Activated T-helper 2 cell treated with anti-CD3 and anti-CD28 coated beads, Interferon-gamma antibody, Interleukin-2, Interleukin-4, amounts not matched to agents 10 μg/mL and 5 μg/mL and 100 μg/mL, durations not matched to agents 14 hours and 24 hours and 36 hours (primary cell): Measurements from ENCODE around the gene CCDC27. TPM values are rescaled to one million over a fixed set of nuclear protein-coding genes. Genes with fewer than 3 reads are reported as not detected.

Experiments
- DNase-seq: peaks from one replicate; pipeline ENCODE4 v3.0.0; 2021; ENCODE audit warnings: low spot score
- H3K27ac Mint-ChIP-seq: one replicate; pipeline ENCODE4 v1.8.0; 2021; ENCODE audit warnings: mixed read lengths
- H3K27me3 Mint-ChIP-seq: one replicate; pipeline ENCODE4 v1.8.0; 2021; ENCODE audit warnings: low read depth, mixed read lengths
- H3K36me3 Mint-ChIP-seq: one replicate; pipeline ENCODE4 v1.8.0; 2021; ENCODE audit warnings: low read depth, mixed read lengths
- H3K4me1 Mint-ChIP-seq: one replicate; pipeline ENCODE4 v1.8.0; 2021; ENCODE audit warnings: low read depth, mixed read lengths
- H3K4me3 Mint-ChIP-seq: one replicate; pipeline ENCODE4 v1.8.0; 2021; ENCODE audit warnings: low read depth, mild to moderate bottlenecking, moderate library complexity, mixed read lengths
- H3K9me3 Mint-ChIP-seq: one replicate; pipeline ENCODE4 v1.8.0; 2021; ENCODE audit warnings: mixed read lengths
- intact Hi-C: fragments of 100-400 bp; cut with micrococcal nuclease; formaldehyde crosslinking; loops from one replicate; pipeline ENCODE4 v1.15.1; 2023
- total RNA-seq: library from RNA; stranded (reverse); gene quantifications from 2 replicates; pipeline ENCODE4 v1.2.3, GENCODE V29; 2022

The CCDC27 gene
- total RNA-seq, 1 donor from 2014 or later: not detected

DNA sequence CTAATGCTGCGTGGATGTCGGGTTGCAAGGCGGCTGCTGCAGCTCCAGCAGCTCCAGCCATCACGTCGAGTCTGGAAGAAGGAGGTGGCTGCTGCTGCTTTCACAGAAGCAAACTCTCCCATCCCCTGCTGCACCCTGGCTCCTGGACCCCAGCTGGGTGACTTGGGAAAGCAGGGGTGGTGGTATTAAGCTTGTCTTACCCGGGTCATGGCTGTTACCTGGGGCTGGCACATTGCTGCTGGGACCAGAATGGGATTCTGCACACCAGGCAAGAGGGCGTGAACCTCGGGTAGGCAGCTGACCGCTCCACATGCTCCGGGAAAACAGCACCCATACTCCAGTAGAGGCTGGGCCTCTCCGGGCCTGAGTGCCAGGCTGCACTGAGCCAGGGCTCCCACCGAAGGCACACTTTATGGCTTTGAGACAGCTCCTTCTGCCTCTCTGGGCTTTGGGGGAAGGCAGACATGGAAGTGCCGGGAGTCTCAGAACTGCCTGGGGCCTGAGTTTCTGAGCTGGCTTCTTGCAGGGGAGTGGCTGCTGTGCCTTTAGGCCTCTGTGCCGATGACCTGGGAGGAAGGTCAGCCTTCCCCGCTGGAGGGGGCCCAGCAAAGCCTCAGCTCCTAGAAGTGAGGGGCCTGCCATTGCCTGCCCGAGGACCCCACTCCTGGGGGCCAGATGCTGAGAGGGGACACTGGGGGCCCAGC lies 21.5 kb downstream of the CCDC27 start:
- intact Hi-C loops: loop anchor here (2.0 to 10.0 kb wide), 2 partner anchors 23 to 131 kb away; partner anchors contain the start of genes C1orf174 and LRRC47
- Mint-ChIP-seq H3K27me3 (no peaks in the 10 kb centered on the region), H3K4me3 (no peak overlapping the region), H3K36me3 (no peaks in the 10 kb centered on the region), H3K4me1 (peaks cover 5% of the 10 kb centered on the region), H3K9me3 (no peaks in the 10 kb centered on the region), H3K27ac (no peak overlapping the region)
- no peak for DNase-seq

DNA sequence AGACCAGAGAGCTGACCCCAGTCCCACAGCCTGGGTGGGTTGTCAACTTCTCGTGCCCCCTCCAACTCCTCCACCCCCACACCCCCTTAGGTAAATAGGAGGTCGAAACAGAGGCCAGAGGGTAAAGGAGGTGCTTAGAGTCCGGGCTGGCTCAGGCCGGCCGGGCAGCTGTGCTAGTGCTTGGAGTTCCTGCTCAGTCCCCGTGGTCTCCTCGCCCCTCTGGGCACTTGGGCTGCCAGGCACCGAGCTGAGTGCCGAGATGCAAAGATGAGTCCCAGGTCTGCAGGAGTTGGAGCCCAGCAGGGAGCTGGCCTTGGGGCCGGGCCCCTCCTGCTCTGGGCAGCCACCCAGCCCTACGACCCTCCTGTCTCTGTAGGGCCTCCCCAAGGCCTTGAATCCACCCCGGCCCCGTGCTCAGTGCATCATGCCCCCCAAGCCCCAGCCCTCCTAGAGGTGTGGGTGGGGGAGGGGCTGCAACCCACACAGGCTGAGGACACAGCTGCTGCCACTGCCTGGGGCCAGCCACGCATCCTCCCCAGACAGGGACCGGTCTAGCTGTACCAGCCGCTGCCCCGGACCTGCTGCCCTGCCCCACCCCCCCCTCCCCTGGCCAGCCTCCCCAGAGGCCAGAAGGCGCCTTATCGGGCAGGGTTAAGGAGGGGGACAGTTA lies 22.2 kb downstream of the CCDC27 start:
- no peak for DNase-seq
- intact Hi-C loops: loop anchor here (10.0 kb wide), 1 partner anchor 130 kb away; the partner anchor contains the start of gene C1orf174
- H3K27ac Mint-ChIP-seq: no peak overlapping the region
- peaks cover 3% of the 10 kb centered on the region for H3K36me3 Mint-ChIP-seq
- H3K9me3 Mint-ChIP-seq: no peaks in the 10 kb centered on the region
- peaks cover 5% of the 10 kb centered on the region for H3K4me1 Mint-ChIP-seq
- no peaks in the 10 kb centered on the region for H3K27me3 Mint-ChIP-seq
- H3K4me3 Mint-ChIP-seq: no peak overlapping the region

DNA sequence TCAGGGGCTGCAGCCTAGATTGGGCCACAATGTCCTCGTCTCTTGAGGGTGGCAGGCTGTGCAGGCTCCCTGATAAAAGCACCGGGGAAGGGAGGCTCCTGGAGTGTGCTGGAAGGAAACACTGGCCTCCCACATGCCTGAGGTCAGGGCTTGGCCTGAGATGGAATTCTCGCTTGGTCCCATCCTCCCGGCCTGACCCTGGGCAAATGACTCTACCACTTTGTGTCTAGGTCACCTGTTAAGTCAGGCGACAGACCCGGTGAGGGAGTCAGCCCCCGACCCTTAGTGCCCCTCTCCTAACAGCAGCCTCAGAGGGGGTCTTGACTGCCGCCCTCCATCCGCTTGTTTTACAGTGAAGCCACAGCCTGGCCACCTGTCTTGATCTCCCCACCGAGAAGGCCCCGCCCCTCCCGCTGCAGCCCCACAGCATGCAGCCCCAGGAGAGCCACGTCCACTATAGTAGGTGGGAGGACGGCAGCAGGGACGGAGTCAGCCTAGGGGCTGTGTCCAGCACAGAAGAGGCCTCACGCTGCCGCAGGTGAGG lies 22.8 kb downstream of the CCDC27 start:
- Mint-ChIP-seq H3K27ac (no peak overlapping the region), H3K27me3 (no peaks in the 10 kb centered on the region), H3K4me3 (no peak overlapping the region), H3K9me3 (no peaks in the 10 kb centered on the region), H3K36me3 (peaks cover 8% of the 10 kb centered on the region), H3K4me1 (peaks cover 5% of the 10 kb centered on the region)
- intact Hi-C loops: loop anchor here (10.0 kb wide), 1 partner anchor 130 kb away; the partner anchor contains the start of gene C1orf174
- no peak for DNase-seq

DNA sequence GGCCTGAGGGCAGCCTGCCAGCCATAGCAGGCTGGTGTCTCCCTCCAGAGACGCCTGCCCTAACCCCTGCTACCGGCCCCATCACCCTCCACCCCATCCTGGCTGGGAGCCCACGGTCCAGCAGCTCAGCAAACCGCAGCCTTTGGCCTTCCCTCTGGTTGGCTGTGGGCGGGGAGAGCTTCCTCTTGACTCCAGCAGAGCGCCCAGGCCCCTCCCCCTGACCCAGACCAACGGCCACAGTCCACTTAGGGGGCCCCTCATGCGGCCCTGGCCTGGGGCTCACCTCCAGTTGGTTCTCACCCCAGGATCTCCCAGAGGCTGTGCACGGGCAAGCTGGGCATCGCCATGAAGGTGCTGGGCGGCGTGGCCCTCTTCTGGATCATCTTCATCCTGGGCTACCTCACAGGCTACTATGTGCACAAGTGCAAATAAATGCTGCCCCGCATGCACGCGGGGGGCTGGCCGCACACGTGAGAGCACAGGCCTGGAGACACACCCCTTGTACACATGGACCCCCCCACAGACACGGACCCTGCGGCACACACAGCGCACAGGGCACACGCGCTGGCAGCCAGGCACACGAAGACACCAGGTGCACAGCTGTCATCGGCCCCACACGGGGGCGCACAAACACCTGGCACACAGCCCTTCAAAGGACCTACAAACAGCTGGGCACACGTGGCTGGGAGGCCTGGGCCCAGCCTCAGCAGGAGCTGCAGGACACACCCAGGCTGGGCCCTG lies 23.4 kb downstream of the CCDC27 start:
- Mint-ChIP-seq H3K9me3 (no peaks in the 10 kb centered on the region), H3K27ac (no peak overlapping the region), H3K27me3 (no peaks in the 10 kb centered on the region), H3K4me1 (peaks cover 3% of the 10 kb centered on the region), H3K4me3 (no peak overlapping the region), H3K36me3 (peaks cover 14% of the 10 kb centered on the region)
- DNase-seq: peak; percentile 33
- intact Hi-C loops: loop anchor here (1.0 to 10.0 kb wide), 2 partner anchors 26 to 129 kb away; partner anchors contain the start of gene C1orf174

DNA sequence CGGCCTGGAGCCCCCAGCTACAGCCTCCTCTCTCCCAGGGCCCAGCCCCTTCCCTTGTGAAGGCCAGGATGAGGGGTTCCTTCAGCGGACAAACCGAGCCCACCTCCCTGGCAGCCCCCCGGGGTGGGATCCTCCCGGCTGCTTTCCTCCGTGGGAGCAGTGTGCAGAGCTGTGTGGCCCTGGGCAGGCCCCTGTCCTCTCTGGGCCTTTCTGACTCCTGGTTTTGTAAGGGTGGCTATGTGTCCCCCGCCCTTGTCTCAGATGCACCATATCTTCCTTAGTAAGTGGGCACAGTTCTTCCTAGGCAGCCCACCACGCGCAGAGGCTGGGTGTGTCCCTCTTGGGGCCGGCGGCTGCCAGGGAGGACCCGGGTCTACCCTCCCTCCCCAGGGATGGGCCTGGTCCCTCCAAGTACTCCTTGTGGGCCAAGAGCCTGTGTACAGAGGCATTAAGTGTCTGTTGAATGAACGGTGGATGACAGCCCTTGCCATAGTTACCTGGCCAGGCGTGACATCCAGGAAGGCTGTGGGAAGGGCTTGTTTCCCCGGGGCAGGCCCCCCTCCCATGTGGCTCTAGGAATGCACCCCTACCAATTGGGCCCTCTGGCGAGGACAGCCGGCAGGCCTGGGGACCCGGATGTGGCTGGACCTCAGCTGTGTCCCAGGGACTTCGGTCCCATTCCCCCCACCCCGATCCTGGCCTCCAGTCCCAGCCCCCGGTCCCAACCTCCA lies 24.1 kb downstream of the CCDC27 start:
- no peak for DNase-seq
- no peaks in the 10 kb centered on the region for H3K27me3 Mint-ChIP-seq
- H3K9me3 Mint-ChIP-seq: no peaks in the 10 kb centered on the region
- intact Hi-C loops: loop anchor here (1.0 to 10.0 kb wide), 2 partner anchors 25 to 128 kb away; partner anchors contain the start of gene C1orf174
- H3K4me1 Mint-ChIP-seq: peaks cover 2% of the 10 kb centered on the region
- H3K36me3 Mint-ChIP-seq: peaks cover 17% of the 10 kb centered on the region
- no peak overlapping the region for H3K4me3 Mint-ChIP-seq
- H3K27ac Mint-ChIP-seq: no peak overlapping the region

DNA sequence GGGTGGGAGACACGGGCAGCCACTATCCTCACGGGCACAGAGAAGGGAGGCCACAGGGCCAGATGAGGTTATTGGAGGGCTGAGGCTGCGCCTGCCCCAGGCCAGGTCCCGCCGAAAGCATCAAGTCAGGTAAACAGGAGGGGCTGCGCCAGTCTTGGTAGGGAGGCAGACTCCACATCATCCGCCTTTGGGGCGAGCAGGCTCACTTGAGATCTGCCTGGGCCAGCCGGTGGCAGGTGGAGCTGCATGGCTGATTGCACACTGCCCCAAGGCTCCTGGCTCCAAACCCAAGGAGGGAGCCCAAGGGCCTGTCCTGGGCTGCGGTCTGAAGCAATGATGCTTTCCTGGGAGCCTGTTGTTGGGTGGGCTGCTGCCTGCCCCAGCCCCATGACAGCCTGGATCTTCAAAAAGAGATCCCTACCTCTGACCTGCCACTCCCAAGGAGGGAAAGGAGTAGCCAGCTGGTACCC lies 24.9 kb downstream of the CCDC27 start:
- Mint-ChIP-seq H3K27me3 (no peaks in the 10 kb centered on the region), H3K36me3 (peaks cover 24% of the 10 kb centered on the region), H3K4me1 (peaks cover 2% of the 10 kb centered on the region), H3K4me3 (no peak overlapping the region), H3K9me3 (no peaks in the 10 kb centered on the region), H3K27ac (no peak overlapping the region)
- DNase-seq: no peak
- intact Hi-C loops: loop anchor here (10.0 kb wide), 1 partner anchor 128 kb away; the partner anchor contains the start of gene C1orf174

DNA sequence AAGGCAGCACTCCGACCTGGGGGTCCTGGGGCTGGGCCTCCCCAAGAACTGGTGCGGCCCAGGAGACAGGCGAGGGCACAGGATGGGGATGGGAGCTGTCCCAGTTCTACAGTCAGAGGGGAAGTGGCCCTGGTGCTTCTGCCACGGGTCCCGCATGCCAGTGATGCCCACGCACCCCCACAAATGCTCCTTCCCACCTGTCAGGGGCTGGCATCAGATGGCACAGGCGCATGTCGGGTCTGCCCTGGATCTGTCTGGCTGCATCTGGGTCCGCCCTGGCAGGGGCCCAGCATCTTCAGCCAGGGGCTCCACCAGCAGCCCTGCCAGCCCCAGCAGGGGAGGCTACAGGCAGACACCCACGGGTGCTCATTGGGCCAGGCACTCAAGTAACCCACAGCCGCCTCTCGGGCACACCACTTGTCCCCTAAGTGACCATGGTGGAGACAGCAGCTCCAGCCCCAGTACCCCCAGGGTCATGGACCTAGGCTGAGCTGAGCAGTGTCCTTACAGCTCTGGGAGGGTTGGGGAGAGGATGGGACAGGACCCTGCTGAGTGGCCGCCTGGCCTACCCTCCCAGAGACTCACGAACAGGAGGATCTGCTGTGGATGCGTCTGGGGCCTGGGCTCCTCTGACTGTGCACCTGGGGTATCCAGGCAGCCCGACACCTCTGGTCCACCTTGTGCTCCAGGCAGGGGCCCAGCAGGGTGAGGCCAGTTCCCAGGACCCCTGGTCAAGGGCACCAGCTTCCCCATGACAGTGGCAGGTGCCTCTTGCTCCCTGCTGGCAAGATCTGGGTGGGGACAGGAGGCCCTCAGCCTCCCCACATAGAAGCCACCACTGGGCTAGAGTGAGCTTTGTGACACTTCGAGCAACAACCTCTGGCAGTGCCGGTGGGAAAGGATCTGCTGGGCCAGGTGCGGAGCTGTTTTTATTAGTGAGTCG lies 25.7 kb downstream of the CCDC27 start:
- Mint-ChIP-seq H3K4me3 (no peak overlapping the region), H3K27me3 (no peaks in the 10 kb centered on the region), H3K36me3 (peaks cover 31% of the 10 kb centered on the region), H3K4me1 (peaks cover 2% of the 10 kb centered on the region), H3K9me3 (no peaks in the 10 kb centered on the region), H3K27ac (no peak overlapping the region)
- DNase-seq: no peak
- intact Hi-C loops: loop anchor here (10.0 kb wide), 1 partner anchor 127 kb away; the partner anchor contains the start of gene C1orf174

DNA sequence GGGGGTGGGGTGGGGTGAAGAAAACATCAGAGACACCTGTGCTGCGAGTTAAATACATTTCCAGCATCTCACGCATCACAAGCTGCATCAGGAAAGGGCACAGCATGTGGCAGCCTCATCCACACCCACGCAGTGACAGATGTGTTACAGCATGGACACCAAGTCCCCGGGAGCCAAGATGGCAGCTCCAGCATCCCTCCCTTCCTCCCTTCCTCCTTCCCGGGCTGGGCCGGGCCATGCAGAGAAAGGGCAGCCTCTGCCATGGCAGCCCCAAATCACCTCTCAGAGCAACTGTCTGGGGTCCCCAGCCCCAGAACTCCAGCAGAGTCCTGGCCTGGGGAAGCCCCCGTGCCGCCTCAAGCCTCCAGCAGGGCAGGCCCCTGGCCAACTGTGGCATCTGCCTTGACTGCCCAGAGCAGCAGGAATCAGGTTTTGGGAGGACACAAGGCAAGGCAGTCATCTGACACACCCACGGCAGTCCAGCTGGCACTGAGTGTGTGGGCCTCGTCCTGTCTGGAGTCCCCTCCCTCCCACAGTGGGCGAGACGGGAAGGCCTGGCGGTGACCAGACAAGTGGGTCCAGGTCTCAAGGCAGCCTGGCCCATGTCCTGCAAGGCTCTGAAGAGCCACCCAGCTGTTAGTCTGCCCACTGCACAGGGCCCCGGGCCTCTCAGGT lies 26.5 kb downstream of the CCDC27 start:
- H3K27ac Mint-ChIP-seq: no peak overlapping the region
- peaks cover 33% of the 10 kb centered on the region for H3K36me3 Mint-ChIP-seq
- intact Hi-C loops: loop anchor here (10.0 kb wide), 1 partner anchor 126 kb away; the partner anchor contains the start of gene C1orf174
- H3K4me1 Mint-ChIP-seq: peaks cover 2% of the 10 kb centered on the region
- no peak for DNase-seq
- no peak overlapping the region for H3K4me3 Mint-ChIP-seq
- no peaks in the 10 kb centered on the region for H3K27me3 Mint-ChIP-seq
- H3K9me3 Mint-ChIP-seq: no peaks in the 10 kb centered on the region

DNA sequence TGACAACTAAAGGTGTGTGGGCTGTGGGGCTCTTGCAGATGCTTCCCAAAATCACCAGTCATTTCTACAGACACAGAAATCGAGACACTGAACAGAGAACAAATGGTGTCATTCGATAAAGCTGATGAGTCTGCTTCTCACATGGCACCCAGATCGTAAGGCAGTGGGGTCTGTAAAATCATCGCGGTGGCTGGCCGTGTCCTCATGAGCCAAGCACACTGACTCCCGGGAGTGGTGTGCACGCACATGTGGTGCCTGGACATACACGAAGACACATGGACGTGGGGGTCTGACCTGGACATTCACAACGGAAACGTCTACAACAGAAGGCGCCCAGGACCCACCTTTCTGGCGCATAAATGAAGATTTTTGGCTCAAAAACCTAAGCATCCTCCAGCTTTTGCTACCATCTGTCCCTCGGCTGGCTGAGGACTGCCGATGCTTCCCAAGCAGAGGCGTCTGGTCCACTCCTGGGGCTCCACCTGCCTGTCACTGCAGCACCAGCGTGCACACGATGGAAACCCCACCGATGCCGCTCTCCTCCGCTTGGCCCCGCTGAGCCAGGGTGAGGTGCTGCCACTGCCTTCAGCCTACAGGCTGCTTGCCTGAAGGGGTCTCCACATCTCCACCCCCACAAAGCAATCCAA lies 27.1 kb downstream of the CCDC27 start:
- no peak overlapping the region for H3K4me3 Mint-ChIP-seq
- intact Hi-C loops: loop anchor here (10.0 kb wide), 1 partner anchor 125 kb away; the partner anchor contains the start of gene C1orf174

DNA sequence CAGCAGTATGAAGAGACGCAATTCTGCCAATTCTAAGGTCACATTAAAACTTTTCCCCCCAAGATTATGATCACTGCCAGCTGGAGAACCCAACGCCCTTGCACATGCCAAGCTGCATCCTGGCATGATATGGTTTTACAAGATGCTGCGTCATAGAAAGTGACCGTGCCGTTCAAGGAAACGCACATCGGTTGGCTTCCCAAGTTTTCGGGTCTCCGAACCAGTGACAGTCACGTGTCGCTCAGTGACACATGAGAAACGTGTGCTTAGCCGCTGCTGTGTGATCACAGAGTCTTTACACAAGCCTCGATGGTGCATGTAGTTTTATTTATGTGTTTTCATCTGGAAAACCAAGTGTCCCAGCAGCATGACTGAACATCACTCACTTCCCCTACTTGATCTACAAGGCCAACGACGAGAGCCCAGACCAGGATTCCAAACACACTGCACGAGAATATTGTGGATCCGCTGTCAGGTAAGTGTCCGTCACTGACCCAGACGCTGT lies 27.7 kb downstream of the CCDC27 start:
- DNase-seq: no peak
- intact Hi-C loops: loop anchor here (10.0 kb wide), 1 partner anchor 125 kb away; the partner anchor contains the start of gene C1orf174
- Mint-ChIP-seq H3K36me3 (peaks cover 43% of the 10 kb centered on the region), H3K4me1 (peaks cover 2% of the 10 kb centered on the region), H3K4me3 (no peak overlapping the region), H3K27ac (no peak overlapping the region), H3K9me3 (no peaks in the 10 kb centered on the region), H3K27me3 (no peaks in the 10 kb centered on the region)

More for the DNA sequence above, 27.1 kb downstream of the CCDC27 start:
- peaks cover 40% of the 10 kb centered on the region for H3K36me3 Mint-ChIP-seq
- DNase-seq: no peak
- no peaks in the 10 kb centered on the region for H3K9me3 Mint-ChIP-seq
- no peak overlapping the region for H3K27ac Mint-ChIP-seq
- no peaks in the 10 kb centered on the region for H3K27me3 Mint-ChIP-seq
- H3K4me1 Mint-ChIP-seq: peaks cover 2% of the 10 kb centered on the region
